NCI-H2171 (cell line): ENCODE data around the gene SPHK2.
A peak's percentile ranks its signal among the peaks of the same experiment; 100 is the strongest.

Experiments used
- DNase-seq: peaks from one replicate; lab custom pipeline; 2025; lab: John Stamatoyannopoulos, UW

SPHK2 gene

DNA sequence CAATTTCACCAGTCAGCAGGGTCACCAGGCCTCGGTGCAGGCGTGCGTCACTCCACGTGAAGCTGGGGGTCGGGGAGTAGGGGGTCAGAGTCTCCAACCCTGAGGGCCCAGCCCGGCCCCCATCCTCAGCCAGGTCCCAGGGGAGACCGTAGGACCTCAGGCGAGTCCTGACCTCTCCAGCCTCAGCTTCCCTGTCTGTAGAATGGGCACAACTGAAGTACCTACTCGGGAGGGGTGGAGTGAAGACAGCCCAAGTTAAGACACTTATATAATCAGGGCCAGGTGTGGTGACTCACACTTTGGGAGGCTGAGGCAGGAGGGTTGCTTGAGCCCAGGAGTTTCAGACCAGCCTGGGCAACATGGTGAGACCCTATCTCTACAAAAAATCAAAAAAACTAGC lies 15.5 kb upstream of the SPHK2 start:
- no peak for DNase-seq

DNA sequence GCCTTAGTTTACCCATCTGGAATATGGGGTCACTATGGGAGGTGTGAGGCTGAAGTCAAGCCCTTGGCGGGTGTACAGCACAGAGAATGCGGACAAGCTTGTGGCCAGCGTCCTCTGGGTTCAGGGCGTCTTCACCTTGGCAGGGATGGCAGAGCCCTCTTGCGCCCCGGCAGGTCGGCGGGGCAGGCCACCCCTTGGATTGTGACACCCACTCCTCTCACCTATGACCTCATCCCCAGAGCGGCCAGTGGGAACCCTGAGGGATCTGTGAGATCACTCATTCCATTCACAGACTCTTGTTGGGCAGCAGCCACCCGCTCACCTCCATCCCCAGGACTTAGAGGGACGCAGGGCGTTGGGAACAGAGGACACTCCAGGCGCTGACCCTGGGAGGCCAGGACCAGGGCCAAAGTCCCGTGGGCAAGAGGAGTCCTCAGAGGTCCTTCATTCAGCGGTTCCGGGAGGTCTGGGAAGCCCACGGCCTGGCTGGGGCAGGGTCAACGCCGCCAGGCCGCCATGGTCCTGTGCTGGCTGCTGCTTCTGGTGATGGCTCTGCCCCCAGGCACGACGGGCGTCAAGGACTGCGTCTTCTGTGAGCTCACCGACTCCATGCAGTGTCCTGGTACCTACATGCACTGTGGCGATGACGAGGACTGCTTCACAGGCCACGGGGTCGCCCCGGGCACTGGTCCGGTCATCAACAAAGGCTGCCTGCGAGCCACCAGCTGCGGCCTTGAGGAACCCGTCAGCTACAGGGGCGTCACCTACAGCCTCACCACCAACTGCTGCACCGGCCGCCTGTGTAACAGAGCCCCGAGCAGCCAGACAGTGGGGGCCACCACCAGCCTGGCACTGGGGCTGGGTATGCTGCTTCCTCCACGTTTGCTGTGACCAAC lies 12.6 kb upstream of the SPHK2 start, which contains the start of gene SPACA4:
TSS of gene SPACA4 (plus strand) at position 280 of the 896 bp plus-strand sequence. CDS start at position 517, 237 bp downstream.
- DNase-seq, result no peak

DNA sequence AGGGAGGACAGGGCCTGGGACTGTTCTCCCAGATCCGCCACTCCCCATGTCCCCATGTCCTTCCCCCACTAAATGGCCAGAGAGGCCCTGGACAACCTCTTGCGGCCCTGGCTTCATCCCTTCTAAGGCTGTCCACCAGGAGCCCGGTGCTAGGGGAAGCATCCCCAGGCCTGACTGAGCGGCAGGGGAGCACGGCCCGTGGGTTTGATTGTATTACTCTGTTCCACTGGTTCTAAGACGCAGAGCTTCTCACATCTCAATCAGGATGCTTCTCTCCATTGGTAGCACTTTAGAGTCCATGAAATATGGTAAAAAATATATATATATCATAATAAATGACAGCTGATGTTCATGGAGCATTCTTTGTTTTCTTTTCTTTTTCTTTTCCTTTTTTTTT lies 11.9 kb upstream of the SPHK2 start:
- no peak for DNase-seq

DNA sequence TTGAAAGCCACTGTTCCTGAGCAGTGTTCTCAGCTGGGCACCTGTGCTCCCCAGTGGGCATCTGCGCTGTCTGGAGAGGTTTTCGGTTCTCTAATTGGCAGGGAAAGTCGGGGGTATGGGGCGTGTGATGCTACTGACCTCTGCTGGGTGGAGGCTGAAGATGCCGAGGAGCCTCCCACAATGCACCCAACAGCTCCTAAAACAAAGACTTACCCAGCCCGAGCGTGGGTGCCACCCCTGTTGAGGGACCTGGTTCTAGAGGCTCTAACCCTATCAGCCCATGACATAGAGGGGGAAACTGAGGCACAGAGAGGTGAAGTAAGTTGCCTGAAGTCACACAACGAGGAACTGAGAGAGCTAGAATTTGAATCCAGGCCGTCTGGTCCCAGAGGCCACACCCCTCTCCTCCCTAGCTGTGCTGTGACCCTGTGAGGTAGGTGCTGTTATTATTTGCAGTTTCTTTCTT lies 10.5 kb upstream of the SPHK2 start:
- peak; percentile 68 for DNase-seq

DNA sequence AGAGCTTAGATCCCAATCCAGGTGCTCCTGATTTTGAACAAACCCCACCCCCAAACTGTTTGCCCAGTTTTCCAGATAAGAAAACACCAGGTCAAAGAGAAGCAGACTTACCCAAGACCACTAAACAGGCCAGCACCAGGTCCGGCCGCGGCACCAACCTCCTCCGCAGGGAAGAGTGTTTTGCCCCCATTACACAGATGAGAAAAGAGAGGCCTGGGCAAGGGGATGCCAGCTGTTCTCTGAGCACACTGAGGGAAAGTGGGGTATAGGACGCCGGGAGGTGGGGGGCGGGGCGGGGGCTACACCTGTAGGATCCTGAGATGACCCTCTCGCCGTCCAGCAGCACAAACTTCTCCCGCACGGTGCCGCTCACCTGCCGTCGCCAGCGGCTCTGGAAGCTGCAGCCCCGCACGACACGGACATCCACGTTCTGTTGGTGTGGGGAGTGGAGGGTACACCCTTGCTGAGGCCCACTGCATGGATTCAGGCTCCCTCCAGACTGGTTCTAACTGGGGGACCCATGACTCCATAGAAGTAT lies 9.7 kb upstream of the SPHK2 start:
- DNase-seq, result no peak

DNA sequence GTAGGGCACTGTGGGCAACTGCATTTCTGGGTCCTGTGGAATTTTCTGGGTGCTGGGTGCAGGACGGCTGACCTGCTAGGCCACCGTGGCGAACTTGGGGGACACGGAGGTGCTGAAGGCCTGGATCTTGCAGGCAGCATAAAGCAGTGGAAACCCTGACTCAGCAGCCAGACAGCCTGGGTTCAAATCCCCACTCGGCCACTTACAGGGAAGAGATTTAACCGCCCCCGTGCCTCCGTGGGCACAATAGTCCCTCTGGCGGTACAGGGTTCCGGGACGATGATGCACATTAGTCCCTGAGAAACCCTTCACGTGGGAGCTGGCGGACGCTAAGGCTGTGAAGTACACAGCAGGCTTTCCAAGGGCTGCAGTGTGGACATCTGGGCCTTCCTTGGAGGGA lies 7.4 kb upstream of the SPHK2 start:
- no peak for DNase-seq

DNA sequence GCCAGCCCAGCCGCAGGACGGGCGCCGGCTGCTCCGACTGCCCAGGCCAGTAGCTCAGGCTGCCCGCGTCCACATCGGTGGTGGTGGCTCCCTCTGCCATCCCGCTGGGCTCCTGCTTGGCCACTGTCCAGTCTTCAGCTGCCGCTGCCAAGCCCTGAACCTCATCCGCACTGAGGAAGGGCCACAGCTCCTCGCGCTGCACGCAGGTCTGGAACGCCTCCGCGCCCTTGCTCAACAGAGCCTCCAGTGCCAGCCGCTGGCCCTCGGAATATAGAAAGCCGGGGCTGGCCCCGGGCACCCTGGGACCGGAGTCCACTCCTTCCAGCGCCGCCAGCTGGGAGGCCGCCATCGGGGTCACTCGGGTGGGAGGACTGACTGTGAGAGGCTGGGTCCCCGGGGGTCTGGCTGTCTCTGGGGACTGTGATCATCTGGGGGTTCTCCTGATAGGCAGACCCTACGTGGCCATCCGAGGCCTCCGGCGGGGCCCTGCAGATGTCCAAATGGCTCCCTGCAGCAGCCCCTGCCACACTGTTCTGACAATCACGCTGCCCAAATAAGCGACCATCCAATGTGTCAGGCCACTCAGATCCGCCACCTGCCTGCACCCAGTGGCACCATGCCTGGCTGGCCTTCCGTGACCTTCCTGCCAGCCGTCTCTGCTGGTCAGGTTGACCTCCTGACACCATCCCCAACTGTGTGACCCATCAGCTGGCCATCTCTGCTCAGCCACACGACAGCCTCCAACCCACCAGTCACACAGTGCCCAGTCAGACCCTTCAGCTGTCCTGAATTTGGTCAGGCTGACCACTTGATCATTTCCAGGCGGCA lies 6.1 kb upstream of the SPHK2 start:
- DNase-seq, result no peak

DNA sequence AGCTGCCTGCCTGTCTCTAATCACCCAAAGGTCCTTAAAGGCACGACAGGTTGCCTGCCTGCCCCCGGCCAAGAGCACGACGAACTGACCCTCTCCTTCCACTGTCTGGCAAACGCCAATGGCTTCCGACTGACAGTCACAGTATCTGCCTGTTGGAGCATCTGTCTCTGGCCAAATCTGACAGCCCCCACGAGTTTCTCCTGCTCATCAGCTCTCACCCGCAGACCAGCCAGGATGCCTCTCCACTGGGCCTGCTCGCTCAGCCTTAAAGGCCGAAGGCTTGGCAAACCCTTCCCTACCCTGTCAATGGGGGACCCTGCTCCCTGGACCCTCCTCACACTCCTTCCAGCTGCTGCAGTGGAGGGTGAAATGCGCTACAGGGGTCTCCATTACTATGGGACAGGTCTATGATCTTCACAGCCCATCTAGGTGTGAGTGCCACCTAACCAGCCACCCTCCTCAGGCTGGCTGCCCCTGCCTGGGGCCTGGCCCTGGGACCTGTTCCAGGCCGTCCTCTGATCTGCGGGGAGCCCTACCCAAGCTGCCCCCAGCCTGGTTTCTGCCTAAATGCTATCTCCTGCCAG lies 5.4 kb upstream of the SPHK2 start:
- DNase-seq, result no peak

DNA sequence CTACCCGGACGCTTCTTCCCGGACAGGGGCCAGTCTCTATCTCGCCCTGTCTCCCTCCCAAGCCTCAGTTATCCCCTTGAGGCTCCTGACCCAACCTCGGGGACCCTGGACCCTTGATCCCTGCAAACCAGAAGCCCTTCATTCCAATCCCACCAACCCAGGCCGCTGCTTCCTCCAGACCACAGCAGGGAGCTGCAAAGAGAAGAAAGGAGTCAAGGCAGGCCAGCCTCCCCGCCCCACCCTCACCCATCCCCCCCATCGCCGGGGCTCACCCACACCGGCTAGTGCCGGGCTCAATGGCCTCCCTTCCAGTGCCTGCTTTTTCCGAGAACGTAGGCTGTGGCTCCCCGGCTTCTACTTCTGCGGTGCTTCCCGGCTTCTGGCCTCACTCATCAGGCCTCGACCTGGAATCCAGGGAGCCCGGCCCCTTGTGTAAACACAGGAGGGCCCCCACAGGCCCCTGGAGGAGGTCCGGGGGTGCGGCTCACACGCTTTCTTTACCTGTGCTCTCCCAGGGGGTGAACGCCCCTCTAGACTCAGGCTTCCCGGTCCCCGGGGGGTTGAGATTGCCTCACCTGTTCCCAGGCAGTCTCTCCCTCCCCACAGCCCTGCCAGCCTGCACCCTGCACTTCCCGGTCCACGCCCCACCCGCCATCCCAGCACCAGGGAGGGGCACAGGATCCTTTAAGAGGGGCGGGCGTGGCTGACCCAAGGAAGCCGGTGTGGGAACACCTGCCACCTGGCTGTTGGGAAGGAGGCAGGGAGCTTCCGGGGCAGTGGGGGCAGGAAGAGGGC lies 4.7 kb upstream of the SPHK2 start, which contains the start of gene FAM83E:
TSS of gene FAM83E (minus strand) at position 641 of the 795 bp plus-strand sequence. CDS start 1,704 bp downstream, outside the sequence.
- peak; percentile 35 for DNase-seq

DNA sequence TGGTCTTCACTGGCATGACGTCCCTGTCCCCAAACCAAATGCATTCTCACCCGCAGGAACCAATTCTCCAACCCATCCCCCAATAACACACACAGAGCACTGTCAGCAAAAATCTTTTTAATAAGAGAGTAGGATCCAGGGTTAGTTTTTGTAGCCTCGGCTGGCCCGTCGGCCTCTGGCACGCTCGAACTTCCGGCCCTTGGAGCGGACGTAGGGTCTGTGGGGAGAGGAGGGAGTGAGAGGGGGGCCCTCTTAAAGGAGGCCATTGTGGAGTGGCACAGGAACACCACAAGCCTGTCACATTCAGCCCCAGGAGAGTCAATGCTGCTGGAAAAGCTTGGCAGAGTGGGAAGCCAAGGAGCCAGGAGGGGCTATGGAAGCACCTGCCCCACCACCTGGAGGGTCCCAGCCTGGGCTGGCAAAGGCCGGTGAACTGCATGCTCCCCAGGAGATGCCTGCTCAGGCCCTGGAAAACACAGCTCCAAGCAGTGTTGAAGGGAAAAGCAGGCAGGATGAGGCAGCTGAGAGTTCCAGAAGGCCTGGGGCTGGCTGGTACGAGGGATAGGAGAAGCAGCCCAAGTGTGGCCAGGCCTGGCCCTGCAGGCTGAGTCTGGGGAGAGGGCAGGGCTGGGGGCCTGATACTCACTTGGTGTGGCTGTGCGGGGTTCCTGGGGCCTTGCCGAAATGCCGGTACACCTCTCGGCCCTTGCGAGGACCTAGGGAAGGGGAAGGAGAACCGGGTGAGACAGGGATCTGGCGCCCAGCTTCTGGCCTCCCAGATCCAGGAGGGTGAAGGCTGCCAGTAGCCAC lies 3.9 kb upstream of the SPHK2 start:
- DNase-seq, result no peak

DNA sequence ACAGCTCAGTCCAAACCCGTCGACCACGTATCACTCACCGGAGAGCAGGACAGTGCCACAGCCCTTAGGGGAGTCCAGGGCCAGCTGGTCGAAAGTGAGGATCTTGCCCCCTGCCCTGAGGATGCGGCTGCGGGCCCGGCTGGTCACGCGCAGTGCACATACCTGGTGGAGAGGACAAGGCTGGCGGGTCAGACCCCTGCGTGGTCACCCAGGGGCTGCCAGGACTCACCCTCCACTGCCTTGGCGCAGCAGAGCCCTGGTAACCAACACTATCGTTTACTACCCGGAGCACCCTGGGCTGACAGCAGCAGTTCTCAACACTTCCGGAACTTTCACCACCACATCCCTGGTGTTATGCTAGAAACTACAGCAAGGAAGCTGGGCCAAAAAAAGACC lies 3.3 kb upstream of the SPHK2 start:
- no peak for DNase-seq

DNA sequence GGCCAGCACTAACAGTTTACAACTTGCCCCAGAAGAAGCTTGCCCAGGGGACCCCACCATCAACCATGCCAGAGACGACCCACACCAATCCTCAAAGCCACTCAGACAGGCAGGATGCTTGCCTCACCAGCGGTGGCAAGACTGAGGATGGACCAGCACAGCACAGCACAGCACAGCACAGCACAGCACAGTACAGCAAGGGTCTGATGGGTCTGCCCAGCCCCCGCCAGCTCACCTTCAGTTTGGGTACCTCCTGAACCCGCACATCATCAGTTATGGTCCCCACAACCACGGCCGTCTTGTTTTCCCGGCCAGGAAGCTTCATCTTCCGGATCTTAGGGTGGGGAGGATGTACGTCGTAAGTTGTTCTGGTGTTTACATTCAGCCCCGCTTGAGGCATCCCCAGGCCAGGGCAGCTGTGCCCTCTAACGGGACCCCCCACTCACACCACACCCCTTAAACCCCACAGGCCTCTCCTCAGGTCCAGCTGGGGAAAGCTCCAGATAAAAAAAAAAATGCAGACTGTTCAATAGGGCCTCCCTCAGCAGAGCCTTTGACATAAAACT lies 2.7 kb upstream of the SPHK2 start:
- DNase-seq, result no peak

DNA sequence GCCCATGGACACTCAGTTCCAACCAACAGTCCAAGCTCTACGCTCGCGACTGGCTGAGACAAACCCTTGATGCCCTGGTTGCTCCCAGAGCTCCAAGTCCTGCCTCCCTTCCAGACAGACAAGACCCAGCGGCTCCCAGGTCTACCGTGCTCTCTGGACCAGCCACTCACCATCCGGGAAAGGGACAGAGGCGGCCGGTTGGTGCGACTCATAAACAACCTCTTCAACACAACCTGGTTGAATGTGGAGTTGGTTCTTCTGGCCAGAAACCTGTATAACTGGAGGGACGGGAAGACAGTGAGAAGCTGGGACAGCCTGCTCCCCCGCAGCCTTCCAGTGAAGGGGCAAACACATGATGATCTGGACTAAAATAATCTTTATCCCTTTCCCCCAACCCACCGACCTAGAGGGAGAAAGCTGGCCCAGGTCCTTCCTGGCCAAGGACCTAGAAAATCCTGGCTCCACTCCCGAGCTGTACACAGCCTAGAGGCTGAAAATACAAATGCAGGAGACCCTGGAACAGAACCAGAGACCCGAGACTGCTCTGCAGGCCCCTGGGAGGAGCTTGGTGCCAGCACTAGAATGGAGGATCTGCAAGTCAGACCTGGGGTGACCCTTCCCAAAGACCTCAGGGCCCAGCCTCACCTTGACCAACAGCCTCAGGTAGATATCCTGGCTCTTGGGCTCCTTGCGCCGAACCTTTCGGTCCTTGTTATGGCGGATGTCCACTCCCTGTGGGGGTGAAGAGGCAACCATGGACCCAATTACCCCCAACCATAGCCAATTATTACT lies 2.0 kb upstream of the SPHK2 start:
- DNase-seq, result no peak

DNA sequence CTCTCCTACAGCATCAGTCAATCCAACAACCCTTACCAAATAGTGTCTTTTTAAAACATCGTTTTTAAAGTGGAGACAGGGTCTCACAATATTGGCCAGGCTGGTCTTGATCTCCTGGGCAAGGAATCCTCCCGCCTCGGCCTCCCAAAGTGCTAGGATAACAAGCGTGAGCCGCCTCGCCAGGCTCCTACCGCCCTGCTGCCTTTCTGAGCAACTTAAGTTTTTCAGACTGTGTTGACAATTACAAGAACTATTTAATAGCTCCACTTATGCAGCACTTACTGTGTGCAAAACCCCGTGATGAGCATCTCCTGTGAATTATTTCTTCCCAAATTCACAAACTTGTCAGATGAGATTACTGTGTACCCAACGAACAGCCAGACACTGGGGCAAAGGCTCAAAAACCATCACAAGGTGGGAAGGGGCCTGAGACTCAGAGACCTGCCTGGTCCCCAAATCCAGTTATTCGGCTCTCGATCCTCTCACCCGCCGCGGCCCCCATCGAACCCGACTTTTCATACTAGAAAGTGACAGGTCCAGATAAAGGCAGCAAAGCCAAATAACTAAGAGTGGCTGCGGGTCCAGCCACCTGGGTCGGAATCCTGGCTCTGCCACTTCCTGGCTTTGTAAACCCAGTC lies 909 bp upstream of the SPHK2 start:
- no peak for DNase-seq

DNA sequence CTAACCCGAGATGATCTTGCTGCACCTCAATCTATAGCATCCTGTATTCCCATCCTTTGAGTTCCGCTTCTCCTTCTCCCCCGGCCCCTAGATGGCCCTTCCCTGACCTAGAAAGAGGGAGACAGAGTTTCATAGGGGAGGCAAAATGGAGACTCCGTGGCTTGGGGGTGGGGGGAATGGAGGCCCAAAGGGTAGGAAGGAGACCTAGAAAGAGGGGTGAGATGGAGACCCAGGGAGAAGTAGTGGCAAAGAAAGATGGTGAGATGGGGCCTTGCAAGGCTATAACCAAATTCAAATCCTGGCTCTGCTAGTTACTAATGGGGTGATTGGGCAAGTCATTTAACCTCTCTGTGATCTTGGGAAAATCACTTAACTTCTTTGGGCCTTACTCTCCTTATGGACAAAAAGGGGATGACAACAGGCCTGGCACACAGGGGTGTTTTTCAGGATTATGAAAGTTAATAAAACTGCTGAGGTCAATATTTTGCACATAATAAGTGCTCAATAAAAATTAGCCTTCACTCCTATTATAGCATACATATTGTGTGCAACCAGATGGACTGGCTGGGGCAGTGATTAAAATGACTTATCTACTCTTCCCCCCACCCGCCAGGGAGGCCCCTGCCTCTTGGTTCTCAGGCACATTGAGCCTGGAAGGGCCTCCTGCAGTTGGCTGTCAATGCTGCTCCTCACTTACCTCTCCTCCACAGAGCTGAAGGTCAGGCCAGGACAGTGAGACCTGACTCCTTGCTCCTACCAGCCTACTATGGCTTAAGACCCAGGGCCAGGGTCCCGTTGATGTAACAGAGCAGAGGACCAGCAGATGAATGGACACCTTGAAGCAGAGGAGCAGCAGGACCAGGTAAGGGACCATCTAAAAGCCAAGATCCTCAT lies 633 bp downstream of the SPHK2 start:
- no peak for DNase-seq

DNA sequence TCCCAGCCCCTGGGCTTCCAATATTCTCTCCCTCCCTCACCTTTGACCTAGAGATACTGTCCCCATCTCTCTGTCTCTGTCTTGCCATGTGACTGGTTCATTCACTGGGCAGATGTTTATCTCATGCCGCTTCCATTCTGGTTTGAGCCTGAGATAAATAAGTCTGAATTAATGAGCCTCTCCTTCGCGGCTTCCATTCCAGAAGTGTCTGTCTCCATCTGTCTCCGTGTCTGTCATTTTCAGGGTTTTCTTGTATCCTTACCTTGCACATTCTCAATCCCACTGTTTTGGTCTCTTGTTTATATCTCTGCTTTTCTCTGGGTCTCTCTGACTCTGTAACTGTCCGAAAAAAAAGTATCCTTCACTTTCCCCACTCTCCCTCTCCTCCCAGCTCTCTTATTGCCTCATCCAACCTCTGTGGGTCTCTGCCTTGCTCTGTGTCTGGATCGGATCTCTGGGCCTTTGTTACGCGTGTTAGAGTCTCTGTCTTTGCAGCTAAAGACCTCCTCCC lies 4.3 kb downstream of the SPHK2 start:
- peak; percentile 45 for DNase-seq

DNA sequence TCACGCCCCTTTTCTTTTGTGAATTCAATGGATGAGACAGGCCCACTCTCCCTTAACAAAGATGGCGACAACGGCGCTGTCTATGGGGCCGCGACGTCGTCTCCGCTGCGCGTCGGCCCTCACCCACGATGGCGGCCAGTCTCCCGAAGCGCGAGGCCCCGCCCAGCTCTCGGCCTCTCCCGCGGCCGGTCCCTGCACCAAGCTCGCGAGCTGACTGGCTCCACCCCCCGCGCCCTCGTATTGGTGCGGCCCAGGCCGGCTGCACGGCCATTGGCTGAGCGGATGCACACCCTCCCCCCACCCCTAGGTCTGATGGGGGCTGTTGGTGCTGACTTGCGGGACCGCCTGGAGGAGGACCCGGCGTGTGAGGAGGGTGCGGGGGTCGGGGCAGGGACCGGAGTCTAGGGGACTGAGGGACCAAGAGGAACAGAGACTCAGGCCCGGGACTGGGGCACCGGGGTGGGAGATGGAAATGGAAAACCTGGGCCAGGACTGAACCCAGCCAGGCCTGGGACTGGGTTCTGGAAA lies 4.8 kb downstream of the SPHK2 start:
- peak; percentile 97 for DNase-seq
